Activated T-cell treated with anti-CD3 and anti-CD28 coated beads, Interleukin-2, amount 50 U/mL, for 1 hour (primary cell): ENCODE results near the gene CRY1.
"Not testable (repeated sequence)": the region's sequence is repeated elsewhere in the genome, so short reads cannot be mapped to it uniquely, and the experiment has no call there.

Experiments used
- DNase-seq: peaks from one replicate; pipeline ENCODE4 v3.0.0-alpha.2; 2020

Gene CRY1

GRCh38 chr12:107093417-107094182, at the start of gene CRY1:
CRY1 (minus strand) TSS chr12:107093549; CDS start chr12:107092961, 588 bp downstream.
- peak; percentile 93 for DNase-seq

DNA sequence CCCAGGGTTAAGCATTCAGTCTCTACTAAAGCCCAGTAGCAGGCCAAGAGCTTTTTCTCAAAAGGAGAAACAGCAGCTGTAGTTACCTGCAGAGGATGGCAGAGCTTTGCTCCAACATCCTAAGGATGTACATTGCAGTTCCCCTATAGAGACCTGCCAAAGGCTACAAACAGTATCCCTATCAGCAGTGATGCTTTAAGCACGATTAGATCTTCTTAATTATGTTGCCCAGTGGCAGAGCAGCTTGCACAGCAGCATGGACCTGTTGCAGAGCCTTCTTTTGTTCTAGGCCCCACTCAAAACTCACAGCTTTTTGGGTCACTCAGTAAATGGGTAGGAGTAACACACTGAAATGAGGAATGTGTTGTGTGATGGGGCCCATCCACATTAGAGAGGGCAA, 46.4 kb upstream of the CRY1 start:
- DNase-seq, result no peak

DNA sequence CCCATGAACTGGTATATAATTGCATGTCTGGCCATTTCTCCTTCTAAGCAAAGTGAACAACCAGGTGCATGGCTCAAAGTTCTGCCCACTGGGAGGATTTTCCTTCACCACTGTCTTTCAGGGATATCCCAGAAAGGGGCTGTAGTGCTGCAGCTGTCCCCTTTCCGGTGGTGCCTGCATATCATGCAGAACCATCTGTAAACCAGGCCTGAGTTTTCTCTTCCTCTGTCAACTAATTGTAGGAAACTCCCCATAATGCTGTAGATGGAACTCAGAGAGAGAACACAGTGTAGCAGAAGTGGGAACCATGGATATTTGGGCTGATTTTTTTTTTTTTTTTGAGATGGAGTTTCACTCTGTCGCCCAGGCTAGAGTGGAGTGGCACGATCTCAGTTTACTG, 45.6 kb upstream of the CRY1 start:
- no peak for DNase-seq

- DNase-seq, result no peak
These were observed 41.8 kb upstream of the CRY1 start for GRCh38 chr12:107135177-107135576.

- DNase-seq, result peak; percentile 23
These were observed 41.2 kb upstream of the CRY1 start for GRCh38 chr12:107134558-107134957.

GRCh38 chr12:107133462-107133861, 40.1 kb upstream of the CRY1 start:
- no peak for DNase-seq

DNA sequence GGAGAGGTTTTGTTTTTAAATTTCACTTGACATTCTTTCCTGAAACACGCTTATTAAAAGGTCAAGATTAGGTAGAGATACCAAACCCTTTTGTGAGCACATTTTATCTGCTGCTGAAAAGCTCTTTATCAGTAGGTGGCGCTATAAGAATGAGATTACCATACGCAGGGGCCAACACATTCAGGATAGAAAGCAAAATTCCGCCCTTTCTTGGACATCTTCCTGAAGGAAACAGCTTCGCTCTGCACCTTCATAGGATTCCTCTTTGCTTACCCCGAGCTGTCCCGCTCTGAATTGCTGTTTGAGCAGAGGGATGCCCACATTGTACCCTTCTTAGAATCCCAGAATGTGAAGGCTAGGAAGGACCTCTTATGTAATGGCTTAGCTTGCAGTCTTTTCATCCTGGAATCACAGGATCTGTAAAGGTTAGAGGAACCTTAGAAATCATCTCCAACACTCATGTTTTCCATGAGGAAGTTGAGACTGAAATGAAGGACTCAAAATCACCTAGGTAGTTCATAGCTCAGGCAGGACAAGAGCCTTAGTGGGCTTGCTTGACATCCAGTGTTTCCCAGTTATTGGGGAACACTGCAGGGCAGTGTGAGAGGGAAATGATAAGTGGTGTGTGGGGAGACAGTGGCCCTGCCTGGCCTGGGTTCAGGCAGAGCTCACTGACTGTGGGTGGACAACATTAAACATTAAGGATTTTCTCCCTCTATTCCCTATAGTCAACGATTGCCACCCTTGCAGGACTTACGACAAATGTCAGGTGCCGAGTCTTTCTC, 38.7 kb upstream of the CRY1 start:
- DNase-seq, result peak; percentile 26

DNA sequence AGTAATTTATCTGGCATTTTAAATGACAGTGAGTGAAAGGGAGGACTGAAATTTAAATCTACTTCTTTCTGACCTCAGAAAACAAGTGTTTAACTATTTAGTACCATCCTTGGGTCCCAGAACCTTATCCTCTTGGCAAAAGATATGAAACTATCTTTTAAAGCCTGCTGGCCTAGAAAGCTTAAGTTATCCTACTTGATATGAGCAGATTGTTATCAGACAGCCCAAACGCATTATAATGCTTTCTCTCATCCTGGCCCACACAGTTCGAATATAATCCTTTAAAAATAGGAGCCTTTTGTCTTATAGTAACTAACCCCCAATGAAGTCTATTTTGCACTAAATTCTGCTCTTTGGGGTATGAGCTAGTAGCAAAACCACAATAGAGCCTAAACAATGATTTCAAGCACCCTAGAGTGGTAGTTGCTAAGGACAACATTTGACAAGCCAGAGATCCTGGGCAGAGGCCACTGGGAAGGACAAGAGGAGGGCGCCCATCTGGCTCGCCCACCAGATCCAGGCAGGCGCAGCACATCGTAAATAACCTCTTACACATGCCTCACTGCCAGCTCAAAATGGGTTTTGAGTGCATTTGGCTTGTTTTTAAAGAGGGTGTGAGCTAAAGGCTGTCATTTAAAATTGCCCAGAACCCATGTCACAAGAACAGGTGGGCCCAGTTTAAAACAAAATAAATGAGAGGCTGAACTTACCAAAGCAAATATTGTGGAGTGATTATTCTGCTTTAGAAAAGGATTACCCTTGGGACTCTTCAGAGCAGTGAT, 37.7 kb upstream of the CRY1 start:
- DNase-seq, result no peak

- DNase-seq, result no peak
These were observed 36.1 kb upstream of the CRY1 start for GRCh38 chr12:107129315-107129930.

DNA sequence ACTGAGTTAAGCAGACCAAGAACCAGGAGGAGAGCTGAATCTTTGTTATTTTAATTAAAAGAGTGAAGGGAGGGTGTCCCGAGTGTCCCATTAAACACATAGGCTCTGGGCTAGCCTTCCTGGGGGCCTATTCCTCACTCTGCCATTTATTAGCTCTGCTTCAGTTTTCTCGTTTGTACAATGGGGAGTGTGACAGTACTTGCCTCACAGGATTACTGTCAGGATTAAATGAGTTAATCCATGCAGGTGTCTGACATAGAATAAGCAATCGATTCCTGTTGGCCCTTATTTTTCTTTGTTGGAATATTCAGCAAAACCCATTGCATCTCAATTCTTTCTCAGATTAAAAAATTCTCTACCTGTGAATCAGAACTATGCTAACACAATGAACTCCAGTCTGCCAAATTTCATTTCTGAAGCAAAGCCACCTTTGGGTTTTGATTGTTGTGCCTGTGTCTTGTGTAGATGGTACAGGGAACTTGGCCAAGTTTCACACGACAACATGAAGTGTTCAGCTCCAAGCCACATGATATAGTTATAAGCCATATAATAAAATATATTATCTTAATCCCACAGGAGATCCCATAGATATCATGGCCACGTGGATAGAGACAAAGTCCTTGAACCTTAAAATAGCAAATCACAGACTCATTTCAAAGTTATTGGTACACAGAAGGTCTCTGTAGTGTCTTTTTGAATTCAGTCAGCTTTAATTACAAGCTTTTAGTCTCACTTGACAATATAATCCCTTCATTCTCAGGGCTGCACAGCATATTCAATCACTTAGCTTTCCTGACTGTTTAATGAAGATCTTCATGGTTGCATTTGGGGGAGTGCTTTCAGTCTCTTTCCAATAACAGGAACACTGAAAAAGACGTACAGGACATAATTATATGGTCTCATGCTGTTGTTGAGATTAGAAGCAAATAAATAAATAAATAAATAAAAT, 34.4 kb upstream of the CRY1 start:
- no peak for DNase-seq

GRCh38 chr12:107126796-107127481, 33.6 kb upstream of the CRY1 start:
- DNase-seq, result no peak

DNA sequence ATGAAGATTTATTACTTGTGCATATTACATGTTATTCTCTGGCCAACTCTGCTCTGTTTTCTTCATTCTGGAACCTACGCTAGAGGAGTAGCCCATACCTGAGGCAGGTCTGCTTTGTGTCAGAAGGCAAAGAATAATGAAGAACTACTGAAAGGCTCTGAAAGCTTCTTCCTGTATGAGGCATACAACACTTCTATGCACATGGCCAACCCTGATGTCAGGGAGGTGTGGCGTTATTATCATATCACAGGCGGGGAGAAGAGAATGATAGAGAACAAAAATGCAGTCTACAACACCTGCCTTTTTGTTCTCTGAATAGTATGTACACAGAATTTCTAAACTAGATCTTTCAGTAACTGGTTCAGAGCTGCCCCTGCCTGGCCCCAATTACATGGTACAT, 32.5 kb upstream of the CRY1 start:
- no peak for DNase-seq

DNA sequence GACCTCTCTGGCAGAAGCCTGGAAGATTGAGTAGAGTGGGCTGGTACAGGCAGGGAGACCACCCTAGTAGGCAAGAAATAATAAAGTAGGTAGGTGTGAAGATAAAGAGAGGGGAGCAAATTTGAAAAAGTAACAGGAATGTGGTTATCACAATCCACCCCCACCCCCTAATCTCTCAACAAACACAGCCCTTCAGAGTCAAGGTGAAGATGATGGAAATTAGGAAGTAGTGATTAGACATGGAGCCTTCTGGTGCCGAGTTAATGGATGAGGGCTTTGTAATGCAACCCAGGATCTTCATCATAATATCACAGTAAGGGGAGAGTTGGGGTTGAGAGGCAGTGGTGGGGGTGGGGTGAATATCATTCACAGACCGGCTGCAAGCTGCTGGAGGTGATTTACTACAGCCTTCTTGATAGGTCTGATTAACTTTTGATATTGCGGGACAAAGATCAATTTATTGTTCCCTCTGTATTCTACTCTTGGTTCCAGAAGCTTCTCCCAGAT, 29.2 kb upstream of the CRY1 start:
- DNase-seq, result no peak

DNA sequence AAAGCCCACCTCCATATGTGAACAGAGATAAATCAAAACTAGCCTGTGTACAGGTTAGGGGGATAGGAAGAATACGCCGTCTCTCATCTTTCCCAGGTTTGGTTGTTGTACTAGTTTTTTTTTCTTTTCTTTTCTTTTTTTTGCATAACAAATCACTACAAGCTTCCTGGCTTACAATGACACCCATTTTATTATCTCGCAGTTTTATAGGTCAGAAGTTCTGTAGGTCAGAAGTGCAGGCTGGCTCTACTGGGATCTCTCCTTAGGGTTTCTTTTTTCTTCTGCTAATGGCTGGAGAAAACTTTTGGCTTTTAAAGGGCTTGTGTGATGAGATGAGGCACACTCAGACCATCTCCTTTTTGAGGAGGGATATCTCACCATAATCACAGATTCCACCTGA, 25.7 kb upstream of the CRY1 start:
- DNase-seq, result no peak

DNA sequence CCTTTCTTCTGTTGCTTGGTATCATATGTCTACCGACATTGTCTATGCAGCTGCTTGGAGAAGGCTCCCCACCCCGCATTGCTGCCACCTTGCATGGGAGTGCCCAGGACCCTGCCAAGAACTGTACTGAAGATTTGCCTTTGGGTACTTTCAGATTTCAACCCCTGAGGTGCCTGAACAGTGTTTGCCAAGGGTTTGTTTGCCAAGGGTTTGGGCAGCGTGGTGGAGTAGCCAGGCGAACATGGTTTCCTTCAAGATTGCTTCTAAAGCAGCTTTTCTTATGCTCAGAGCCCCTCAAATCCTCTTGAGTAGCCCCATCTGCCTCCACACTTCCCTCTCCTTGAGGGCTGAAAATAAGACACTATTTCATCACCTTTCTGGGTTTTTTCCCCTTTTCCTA, 25.3 kb upstream of the CRY1 start:
- DNase-seq, result no peak

- no peak for DNase-seq
These were observed 21.8 kb upstream of the CRY1 start for GRCh38 chr12:107115119-107115518.

- DNase-seq, result no peak
These were observed 18.0 kb upstream of the CRY1 start for GRCh38 chr12:107111314-107111713.

DNA sequence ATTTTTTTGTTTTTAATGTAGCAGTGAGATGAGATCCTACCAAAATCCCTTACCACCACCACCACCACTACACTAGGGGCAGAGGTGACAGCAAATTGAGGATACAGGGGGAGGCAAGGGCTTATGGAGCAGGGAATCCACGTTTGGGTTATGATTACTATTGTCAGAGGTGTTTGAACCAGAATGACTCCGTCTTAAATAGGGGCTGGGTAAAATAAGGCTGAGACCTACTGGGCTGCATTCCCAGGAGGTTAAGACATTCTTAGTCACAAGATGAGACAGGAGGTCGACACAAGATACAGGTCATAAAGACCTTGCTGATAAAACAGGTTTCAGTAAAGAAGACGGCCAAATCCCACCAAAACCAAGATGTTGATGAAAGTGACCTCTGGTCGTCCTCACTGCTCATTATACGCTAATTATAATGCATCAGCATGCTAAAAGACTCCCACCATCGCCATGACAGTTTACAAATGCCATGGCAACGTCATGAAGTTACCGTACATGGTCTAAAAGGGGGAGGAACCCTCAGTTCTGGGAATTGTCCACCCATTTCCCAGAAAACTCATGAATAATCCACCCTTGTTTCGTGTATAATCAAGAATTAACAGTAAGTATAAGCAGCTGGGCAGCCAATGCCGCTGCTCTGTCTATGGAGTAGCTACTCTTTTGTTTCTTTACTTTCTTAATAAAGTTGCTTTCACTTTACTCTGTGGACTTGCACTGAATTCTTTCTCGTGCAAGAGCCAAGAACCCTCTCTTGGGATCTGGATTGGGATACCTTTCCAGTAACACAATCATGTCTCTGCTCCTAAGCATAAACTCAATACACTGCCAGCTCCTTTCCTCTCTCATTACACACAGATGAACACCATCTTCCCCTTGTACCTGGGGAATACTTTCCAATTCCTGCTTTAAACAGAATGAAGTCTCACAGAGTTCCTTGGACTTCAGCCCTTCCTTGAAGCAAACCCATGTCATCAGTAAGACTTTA, 16.7 kb upstream of the CRY1 start:
- no peak for DNase-seq

DNA sequence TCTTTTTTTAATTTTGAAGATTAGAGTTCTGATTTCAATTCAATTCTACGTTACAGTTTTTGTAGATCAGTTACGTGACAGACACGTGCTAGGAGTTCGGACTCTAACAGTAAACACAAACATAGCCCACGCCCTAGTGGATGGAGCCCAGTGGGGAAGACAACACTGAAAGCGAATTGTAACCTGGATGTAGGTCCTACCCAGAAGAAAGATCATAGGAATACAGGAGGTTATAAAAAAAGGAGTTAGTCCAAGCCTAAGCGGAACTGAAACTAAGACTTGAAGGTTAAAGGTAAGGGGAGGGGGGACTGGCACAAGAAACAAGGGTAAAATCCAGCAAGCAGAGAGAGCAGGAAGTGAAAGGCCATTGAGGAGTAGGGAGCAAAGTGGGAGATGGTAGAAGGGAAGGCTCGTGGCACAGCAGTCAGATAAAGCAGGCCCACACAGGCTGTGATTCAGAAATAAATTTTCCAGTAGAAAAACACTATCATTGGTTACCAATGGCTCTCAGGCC, 15.7 kb upstream of the CRY1 start:
- no peak for DNase-seq

DNA sequence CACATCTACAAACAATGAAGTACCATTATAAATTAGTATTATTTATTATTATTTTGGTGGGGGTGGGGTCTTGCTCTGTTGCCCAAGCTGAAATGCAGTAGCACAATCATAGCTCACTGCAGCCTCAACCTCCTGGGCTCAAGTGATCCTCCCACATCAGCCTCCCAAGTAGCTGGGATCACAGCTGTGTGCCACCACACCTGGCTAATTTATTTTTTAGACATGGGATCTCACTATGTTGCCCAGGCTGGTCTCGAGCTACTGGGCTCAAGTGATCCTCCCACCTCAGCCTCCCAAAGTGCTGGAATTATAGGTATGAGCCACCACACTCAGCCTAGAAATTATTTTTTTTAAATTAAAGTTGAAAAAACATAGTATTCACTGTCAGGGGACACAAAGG, 15.0 kb upstream of the CRY1 start:
- DNase-seq, result not testable (repeated sequence)
